ENCODE measurements around the gene PAPSS1. TPM values are rescaled to one million over a fixed set of nuclear protein-coding genes. Genes with fewer than 3 reads are reported as not detected.

The PAPSS1 gene
- total RNA-seq, 2 experiments from 2014 or later: 26.9 to 27.7 TPM

GRCh38 chr4:107578321-107578720, 141.7 kb downstream of the PAPSS1 start:
- POLR2A ChIA-PET: no interaction called here

GRCh38 chr4:107577743-107578142, 142.3 kb downstream of the PAPSS1 start:
- POLR2A ChIA-PET: no interaction called here
- CTCF ChIA-PET: no interaction called here

More at GRCh38 chr4:107578321-107578720, 141.7 kb downstream of the PAPSS1 start:
- CTCF ChIA-PET: no interaction called here

GRCh38 chr4:107575243-107575642, 144.8 kb downstream of the PAPSS1 start:
- POLR2A ChIA-PET: no interaction called here
- CTCF ChIA-PET: no interaction called here

- POLR2A ChIA-PET: no interaction called here
- CTCF ChIA-PET: no interaction called here
These were observed 147.8 kb downstream of the PAPSS1 start for GRCh38 chr4:107572281-107572680.

- POLR2A ChIA-PET: no interaction called here
- CTCF ChIA-PET: no interaction called here
These were observed 149.1 kb downstream of the PAPSS1 start for GRCh38 chr4:107570952-107571351.

GRCh38 chr4:107564326-107564725, 155.7 kb downstream of the PAPSS1 start:
- POLR2A ChIA-PET: no interaction called here
- CTCF ChIA-PET: no interaction called here

Other genes with a start within 250 kb of the PAPSS1 start
- gene SGMS2, start 104.7 kb upstream of the PAPSS1 start, total RNA-seq: under 1 TPM; 0.46 TPM
- gene CYP2U1, start 211.3 kb upstream of the PAPSS1 start, total RNA-seq: 1 to 10 TPM; 2.9 to 3.1 TPM

Data from activated CD8-positive, alpha-beta memory T cell treated with anti-CD3 and anti-CD28 coated beads for 36 hours (primary cell).